NCI-H524 treated with DMSO at 0.1 percent for 48 hours (cell line): ENCODE data around the gene AATK.

Experiments
- DNase-seq: peaks from one replicate; lab custom pipeline; 2025; lab: John Stamatoyannopoulos, UW

The AATK gene

DNA sequence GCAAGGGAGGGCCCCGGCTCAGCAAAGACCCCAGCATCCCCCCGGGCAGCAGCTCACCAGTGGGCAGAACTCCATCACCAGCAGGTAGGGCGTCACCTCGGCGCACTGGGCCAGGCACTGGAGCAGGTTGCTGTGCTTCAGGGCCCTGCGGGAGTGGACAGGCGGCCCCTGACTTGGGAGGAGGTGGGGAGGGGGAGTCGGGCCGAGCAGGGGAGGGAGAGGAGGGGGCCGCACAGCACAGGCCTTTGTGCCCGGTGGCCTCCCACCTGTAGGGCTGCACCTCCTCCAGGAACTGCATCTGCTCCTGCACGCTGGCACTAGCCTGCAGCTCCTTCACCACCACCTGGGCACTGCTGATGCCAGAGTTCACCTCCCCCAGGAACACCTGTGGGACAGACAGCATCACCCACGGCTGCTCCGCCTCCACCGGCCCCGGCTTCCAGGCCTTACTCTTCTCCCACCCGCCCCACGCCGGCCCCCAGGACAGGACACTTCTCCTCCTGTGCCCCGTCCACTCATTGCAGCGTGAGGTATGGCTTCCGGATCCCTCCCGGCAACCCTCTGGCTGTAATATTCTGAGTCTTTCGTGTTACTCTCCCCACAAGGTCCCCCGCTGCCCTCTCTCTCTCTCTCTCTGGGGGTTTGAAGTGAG is 38.4 kb downstream of the AATK start:
- no peak for DNase-seq

DNA sequence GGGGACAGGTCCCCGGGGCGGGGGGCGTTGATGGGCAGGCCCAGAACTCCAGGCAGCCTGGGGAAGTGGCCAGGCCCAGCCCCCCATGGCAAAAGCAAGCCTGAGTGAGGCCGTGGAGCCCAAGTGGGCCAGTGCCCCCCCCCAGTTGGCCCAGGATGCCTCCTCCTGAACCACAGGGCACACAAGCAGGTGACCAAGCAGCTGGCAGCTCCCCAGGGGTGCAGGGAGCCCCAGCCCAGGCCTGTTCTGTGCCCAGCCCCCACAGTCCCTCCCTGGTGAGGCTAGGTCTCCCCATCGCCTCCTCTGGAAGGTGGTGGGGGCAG is 38.9 kb downstream of the AATK start:
- no peak for DNase-seq

DNA sequence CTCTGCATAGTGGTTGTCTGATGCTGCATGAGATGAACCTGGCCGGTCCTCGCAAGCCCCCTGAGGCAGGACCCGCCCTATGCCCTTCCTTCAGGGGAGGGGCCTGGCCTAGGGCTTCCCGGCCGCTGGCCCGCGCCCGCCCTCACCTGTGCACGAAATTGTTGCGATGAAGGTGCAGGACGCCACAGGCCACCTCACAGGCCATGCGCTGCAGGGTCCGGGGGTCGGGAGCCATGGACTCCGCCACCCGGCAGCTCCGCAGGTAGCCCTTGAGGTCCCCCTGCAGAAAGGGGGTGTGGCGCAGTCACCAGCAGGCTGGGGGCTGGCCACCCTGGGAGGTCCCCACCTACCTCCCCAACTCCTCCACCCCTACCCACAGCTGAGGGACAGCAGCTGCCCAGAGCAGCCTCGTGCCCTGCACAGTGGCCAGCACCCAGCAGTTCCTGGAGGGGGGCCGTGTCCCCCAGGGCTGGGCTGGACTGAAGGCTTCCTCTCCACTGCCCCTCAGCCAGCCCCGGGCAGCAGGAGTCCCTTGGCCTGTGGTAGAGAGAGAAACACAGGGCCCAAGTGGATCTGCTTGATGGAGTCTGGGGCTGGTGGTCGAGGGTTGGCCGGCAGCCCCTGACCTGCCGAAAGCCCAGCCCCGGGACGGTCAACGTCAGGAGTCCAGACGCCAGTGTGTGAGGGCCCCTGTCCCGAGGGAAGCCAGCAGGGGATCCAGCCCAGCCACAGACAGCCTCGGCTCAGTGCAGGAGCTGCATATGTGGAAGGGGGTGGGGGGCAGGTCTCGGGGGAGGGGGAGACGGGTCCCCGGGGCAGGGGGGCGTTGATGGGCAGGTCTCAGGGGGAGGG is 39.5 kb downstream of the AATK start:
- DNase-seq, result no peak

DNA sequence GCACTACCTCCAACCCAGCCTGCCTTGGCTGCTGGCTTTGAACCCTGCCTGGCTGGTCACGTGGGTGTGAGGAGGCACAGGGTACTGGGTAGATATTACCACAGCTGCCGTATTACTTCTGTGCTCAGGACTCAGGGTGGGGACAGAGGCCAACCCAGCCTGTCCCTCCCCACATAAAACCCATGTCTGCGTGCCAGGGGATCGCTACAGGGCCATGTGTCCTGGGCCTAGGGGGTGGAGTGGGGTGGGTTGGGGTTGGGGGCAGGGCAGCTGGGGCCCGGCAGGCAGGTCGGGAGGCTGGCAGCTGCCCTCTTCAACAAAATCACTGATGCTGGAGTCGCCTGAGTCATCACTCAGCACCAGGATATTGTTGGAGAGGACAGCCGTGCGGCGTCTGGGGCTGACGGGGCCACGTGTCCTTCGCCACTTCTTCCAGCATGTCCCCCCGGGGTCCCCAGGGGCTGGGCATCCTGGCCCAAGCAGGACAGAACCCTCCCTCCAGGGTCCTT is 40.4 kb downstream of the AATK start:
- no peak for DNase-seq

DNA sequence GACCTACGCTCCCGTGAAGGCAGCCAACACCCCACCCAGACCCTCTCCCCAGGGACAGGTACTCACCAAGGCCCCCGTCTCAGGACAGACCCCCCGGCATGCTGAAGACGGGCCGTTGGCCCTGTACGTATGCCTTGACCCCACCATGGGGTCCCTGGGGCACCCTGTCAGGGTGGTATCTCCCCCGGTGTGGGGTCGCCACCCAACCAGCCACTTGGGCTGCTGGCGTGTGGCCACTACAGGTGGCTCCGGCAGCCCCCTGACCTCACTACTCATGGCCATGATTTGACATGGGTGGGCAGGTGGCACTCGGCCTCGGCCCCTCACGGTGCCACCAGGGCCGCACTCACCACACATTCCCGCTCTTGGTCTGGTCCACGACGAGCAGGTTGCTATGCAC is 41.6 kb downstream of the AATK start:
- DNase-seq, result no peak

DNA sequence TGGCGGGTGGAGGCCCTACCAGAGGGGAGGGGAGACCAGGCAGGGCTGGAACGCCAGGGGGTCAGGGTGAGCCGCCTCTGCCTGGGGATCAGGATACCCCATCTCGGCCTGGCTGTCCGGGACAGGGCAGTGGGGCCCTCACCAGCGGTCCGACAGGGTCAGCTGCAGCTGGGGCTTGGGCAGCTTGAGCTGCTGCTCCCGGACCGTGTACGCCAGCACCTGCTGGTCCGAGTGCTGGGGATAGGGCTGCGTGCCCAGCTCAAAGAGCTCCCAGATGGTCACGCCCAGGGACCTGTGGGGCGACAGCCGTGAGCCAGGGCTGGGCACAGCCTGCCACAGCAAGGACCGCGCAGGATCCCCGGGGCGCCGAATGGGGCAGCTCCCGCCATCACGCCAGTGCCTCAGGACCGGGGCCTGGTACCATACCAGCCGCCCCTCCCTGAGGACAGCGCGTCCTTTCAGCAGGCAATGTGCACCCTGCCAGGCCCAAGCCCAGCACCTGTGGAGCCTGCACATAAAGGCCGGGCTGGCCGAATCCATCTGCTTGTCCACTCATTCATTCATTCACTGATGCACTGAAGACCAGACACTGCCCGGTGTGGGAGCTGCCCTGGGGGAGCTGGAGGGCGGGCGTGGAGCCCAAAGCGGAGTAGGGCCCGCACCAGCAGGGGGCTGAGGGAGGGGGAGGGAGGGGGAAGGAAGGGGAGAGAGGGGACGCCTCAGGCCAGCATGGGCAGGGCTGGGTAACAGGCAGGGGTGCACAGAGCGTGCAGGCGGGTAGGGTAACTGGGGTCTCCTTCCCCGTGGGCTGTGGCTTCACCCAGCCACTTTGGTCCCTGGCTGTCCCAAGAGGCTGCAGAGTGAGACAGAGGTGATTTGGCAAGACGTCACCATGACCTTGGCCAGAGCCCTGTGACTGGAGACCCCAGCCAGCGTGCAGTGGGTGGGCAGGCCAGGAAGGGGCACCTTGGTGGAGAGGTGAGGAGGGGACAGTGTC is 42.7 kb downstream of the AATK start:
- DNase-seq, result no peak

DNA sequence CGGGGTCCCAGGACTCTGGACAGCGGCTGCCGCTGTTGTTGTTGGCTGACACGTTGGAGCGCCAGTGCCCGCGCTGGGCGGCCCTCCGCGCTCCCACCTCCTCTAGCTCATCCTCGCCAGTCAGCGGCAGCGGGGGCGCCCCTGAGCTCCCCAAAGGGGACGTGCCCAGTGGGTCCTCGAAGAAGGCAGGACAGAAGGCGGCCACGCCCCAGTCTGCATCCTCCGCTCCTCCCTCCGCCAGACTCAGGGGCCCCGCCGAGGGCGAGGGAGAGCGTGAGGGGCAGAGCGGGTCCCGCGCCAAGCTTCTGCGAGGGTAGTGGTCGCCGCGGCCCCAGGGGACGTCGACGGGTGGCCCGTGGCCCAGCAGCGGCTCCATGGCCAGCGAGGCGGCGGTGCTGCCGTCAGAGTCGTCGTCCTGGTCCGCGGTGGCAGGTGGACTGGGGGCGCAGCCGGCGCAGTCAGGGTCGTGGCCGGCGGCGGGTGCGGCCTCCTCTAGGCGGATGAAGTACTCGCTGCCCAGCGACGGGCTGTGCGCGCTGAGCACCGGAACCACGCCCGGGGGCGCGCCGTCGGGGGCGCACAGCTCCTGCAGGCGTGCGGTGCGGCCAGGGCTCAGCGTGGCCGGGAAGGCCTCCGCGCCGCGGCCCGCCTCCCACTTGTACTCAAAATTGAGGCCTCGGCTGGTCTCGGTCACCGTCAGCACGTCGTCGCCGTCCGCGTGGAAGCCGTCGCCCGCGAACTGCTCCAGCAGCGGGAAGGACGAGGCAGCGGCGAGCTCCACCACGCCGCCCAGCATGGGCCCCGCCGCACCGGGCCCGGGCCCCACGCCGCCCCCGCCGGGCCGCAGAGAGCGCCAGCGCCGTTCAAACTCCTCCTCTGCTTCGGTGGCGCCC is 43.9 kb downstream of the AATK start:
- DNase-seq, result no peak

DNA sequence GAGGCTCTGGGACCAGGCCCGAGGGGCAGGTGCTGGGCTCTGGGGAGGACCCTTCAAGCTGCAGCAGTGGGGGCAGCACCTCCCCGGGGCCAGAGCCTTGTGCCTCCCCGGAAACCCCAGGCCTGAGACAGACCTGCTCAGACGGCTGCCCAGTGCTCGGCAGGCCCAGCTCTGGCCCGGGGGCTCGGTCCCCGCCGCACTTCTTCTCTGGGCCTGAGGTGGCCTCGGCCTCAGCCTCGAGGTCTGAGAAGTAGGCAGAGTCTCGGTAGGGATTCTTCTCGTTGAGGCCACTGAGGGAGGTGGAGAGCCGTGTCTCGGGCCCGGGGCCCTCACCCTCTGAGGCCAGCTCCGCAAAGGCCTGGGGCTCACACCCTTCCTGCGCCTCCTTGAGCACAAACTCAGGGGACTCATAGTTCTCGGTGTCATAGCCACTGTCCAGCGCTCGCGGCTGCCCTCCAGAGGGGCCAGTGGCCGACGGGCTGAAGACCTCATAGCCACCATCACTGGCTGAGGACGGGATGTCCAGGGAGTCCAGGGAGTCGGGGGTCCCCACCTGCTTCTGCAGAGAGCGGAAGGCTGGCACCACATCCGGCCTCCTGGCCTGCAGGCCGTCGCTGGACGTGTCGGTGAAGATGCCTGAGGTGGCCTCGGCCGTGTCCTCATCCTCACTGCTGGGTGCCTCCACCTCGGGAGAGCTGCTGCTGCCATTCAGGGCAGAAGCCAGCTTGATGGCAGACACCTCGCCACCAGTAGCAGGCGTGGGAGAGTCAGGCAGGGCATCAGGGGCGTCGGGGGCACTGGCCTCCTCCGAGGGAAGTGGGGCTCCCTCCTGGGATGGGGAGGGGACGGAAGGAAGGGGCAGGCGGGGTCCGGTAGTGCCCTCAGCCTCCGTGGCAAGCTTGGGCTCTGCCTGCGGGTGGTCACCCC is 45.1 kb downstream of the AATK start:
- no peak for DNase-seq

DNA sequence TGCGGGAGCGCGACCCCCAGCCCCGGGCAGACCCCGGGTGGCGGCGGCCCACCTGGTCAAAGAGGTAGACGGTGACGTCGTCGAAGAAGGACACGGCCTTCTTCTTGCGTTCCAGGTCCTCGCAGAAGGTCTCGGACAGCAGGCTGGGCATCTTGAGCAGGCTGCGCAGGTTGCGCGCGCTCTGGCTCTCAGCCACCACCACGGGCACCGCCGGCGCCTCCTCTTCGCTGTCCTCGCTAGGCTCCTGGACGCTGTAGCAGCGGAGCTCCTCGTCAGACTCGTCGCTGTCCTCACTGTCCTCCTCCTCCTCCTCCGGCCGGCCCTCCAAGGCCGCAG is 45.9 kb downstream of the AATK start:
- DNase-seq, result no peak

DNA sequence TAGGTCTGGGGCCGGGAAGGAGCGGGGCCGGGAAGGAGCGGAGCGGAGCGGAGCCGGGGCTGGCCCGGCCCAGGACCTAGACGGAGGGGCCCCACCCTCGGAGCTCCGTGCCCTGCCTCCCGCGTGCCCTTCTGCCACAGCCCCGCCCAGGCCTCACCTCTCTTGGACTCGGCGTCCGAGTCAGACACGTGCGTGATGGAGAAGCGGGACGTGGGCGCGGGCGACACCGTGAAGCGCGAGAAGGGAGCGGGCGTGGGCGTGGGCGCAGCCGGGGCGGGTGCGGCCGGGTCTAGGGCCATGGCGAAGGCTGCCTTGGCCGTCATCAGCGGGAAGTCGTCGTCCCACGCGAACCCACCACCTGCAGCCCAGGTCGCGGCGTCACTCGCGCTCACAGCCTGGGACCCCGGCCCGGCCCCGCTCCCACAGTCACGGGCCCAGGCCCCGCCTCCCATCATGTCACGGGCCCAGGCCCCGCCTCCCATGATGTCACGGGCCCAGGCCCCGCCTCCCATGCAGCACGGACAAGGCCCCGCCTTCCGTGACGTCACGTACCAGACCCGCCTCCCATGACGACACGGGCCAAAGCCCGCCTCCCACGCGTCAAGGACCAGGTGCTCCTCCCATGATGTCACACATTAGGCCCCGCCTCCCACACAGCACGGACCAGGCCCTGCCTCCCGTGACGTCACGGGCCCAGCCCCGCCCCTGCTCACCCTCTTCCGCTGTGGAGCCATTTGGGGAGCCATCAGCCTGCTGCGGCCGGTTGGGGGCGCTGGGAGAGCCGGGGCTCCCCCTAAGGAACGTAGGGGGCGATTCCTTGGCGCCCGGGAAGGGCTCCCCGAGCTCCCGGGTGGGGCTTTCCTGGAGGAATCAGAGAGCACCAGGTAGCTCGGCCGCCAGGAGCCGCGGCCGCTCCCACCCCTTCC is 46.5 kb downstream of the AATK start:
- no peak for DNase-seq

DNA sequence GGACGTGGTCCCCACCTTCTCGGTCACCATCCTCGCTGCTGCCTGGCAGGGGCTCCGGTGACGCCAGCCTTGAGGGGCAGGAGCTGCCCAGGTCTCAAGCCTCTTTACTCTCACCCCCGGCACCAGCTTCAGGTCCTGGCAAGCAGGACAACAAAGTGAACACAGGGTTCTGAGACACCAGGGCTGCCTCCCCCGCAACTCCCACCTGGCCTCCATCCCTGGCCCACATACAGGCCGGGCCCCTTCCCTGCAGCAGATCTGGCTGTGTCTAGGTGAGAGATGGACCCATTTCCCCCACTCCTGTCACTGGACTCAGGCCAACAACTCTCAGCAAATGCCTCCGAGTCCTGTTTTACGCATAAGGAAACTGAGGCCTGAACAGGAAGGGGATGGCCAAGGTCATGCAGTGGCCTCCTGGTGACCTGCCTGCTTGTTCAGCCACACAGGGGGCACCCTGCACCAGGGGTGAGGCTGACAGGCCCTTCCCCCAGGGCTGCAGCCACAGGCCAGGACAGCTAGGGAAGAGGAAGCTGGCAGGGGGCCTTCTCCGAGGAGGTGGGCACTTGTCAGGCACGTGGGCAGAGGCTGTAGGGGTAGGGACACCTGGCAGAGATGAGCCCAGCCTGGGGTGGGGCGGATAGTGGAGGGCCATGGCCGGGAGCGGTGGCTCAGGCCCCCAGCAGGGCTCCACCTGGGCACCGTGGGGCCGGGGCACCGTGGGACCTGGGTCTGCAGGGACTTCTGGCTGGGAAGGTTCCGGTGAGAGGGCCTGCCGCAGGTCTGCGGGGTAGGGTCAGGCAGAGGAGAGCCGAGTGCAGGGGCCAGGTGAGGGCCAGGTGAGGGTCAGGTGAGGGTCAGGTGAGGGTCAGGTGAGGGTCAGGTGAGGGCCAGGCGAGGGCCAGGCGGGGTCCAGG is 47.5 kb downstream of the AATK start:
- DNase-seq, result no peak

DNA sequence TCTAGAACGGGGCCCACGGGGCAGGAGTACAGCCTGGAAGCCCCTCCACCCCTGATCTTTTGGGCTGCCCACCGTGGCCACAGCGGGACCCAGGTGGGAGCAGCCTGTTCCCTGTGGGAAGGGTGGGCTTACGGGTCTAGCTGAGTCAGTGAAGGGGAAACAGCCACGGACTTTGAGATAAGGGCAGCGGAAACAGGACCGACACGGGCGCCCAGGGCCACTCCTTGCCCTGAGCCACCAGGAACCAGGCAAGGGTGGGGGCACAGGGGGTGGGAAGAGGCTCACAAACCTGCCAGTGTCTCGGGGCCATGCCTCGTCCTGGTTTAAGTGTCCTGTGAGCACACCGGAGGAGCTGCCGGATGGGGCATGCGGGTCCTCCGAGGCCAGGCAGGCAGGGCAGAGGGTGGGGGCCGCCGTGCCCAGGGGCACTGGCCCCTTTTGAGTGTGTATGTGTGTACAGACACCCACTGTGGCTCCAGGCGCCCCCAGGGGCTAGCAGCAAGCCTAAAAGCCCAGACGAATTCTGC is 48.3 kb downstream of the AATK start:
- no peak for DNase-seq

DNA sequence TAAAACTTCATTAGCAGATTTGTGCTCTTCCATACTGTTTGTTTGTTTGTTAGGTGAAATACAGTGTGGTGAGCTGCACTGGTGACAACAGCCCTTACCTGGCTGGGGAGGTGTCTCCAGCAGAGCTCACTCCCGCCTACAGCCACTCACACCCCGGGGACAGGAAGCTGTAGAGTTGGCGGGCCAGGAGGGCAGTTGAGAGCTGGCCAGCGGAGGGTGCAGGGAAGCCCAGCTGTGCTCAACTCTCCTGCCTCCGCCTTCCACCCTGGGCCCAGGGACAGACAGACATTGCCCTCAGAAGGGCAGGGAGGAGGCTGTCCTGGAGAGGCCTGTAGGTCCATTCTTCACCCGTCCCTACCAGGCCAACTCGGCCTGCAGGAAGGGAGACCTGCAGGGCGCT is 49.3 kb downstream of the AATK start:
- no peak for DNase-seq

DNA sequence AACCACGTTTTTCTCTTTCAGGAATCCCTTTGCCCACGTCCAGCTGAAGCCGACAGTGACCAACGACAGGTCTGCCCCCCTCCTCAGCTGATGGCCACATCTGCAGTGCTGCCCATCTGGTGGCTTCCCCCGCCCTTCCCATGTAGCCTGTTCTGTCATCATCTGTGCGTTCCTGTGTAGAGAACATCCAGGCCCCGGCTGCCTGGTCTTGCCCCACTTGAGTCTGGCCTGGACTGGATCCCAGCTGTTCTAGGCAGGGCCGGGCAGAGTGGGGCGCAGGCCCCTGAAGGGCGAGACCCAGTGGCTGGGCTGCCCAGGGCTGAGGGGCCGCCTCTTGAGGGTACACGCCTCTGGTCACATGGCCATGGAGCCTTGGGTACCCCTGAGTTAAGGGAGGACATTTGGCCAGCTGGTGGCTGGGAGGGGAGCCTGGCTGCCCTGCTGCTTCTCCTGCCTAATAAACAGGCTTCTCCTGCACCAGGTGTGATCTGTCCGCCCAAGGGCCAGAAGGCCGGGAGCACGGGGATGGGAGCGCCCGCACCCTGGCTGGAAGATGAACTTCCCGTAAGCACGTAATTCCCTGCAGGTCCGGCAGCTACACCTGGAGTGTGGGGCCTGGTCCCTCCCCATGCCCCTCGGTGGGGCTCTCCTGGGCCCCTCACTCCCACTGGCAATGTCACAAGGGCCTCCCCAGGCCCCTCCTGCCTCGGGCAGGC is 50.1 kb downstream of the AATK start:
- DNase-seq, result no peak

DNA sequence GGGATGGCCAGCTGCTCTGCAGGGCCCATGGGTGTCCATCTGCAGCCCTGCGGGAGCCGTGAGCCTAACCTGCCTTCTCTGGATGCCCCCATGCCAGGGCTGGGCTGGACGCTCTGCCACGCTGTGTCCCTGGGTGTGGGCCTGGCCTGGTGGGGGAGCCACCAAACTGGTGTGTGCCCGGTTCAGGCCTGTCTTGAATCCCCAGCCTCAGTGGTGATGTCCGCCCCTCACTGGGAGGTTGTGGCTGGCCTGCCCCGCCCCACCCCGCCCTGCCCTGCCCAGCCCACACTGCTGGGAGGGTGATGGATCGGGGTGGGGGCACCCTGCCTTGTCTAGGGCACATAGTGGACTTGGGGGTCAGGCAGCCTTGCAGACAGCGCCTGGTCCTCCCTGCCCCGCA is 50.8 kb downstream of the AATK start:
- DNase-seq, result no peak

DNA sequence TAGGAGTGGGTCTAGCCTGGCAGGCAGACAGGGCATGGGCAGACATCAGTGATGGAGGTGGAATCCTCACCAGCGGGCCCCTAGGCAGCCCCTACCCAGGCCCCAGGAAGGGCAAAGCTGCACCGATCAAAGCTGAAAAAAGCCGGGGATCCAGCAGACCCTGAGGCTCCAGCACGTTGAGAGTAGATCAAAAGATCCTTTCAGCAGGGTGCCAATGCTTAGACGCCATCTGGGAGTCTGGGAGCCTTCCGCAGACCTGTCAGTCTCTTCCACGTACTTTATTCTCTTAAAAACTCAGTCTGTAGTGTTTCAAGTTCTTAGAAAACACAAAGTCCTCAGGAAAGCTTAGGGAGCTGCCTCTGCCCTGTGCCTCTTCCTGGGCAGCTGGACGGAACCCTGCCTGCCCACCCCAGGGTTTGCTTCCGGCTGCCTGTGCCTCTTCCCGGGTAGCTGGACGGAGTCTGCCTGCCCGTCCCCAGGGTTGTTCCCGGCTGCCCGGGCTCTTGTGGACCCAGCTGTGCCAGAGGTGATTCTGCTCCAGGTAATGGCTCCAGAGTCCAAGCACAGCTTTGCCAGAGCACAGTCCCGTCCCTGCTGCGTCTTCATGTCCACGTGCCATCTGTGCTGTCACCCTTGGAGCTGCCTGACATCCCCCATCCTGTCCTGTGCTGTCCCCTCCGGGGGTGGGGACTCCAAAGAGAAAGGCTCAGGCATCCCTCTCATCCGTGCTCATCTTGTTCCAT is 51.5 kb downstream of the AATK start:
- DNase-seq, result no peak
